RCC 7860 (cell line): ENCODE results near the gene ARHGAP25.

ENCODE experiments used
- DNase-seq: peaks from one replicate; pipeline ENCODE4 v3.0.0-alpha.2; 2015; ENCODE audit warnings: low spot score
- FAIRE-seq: peaks from 2 replicates; lab custom pipeline; 2012; peaks lifted over from hg19 to GRCh38; lab: Jason Lieb, UNC

ARHGAP25 gene

GRCh38 chr2:68825866-68826265 is 91.3 kb downstream of the ARHGAP25 start:
- no peak for FAIRE-seq

GRCh38 chr2:68827666-68828065 is 93.1 kb downstream of the ARHGAP25 start:
- DNase-seq (no peak), FAIRE-seq (no peak)

More at GRCh38 chr2:68825866-68826265, 91.3 kb downstream of the ARHGAP25 start:
- DNase-seq, result no peak

DNA sequence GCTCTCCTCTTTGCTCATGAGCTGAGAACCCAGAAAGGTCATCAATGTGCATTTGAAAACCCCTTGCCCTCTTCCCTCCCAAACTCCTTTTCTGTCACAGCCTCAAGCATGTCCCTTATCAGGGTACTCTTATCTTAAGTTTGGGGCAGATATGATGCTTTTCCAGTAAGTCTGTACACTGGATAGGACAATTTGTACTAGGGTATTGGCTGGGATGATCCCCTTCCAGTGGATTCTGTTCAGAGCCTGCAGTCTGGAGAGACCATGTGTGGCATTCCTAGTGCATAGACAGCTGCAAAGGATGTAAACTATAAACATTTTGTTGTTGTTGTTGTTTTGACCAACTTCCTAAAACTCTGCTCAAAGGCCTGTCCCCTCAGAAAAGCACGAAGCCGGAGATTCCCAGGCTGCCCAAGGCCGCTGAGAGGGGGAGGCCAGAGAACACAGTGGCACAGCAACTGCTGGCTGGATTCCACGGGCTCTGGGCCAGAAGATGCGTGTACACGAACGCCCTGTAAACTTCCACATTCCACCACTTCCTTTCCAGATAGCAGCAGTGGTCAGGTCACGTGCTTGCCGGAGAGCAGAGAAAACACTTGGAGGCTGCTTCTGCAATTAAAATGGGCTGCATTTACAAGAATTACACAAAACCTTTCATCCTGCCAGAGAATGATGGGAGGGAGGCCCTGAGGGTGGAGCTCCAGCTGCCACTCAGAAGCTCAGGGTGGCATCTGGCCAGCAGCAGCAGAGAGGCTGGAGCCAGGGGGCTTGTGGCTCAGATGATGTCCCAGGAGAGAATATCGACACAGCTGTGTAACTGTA is 94.5 kb downstream of the ARHGAP25 start:
- peak; percentile 40 for DNase-seq
- no peak for FAIRE-seq

- FAIRE-seq (no peak), DNase-seq (no peak)
Observed at GRCh38 chr2:68829749-68830148, 95.1 kb downstream of the ARHGAP25 start.

DNA sequence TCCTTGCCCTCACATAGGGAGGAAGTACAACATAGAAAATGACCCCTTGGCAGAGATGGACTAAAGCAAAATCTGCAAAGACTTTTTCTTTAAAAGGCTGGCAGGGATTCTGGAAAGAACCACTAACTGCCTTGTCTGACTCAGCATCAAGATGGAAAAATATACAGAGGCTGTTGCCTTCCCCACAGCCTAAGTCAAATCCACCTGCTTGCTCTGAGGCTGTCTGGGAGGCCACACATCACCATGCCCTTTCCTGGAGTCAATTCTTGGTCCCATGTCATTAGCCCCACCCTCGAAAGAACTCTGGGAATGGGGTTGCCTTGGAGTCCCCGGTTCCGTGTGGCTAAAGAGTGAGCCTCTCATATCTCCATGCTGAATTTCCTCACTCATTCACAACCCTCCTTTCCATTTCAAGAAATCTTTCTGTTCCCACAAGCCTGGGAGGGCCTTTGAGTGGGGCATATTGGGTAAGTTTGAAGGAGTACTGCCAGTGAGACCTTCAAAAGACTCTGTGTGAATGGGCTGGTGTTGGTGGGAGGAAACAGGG is 97.1 kb downstream of the ARHGAP25 start:
- FAIRE-seq (no peak), DNase-seq (no peak)

DNA sequence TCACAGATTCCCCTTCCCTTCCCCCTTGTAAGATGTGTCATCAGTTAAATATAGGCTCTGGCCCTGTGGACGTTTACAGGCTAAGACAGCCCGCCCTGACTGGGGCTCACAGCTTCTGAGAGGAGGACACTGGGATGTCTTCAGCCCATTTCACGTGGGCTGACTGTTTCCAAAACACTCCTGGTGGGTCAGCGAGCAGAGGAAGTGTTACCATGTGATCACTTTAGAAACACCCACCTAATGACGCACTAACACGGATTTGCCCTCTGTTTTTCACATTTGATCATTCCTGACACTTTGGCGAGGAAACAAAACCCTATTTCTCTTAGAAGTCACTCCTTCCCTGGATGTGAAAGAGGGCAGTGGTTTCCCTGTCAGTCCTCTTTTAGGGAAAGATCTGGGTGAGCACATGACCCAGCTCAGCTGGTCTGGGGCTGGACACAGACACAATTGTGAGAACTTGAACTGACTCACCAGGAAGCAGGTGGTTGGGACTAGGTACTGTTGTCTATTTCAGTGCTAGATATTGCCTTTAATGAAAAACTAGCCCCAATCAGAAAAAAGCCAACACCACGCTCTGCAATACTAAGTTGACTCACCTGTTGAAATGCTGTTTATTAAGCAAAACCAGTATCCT is 97.7 kb downstream of the ARHGAP25 start:
- FAIRE-seq, result no peak

GRCh38 chr2:68833162-68833561 is 98.6 kb downstream of the ARHGAP25 start:
- DNase-seq (no peak), FAIRE-seq (no peak)

More for the DNA sequence above, 97.7 kb downstream of the ARHGAP25 start:
- no peak for DNase-seq

- DNase-seq (no peak), FAIRE-seq (no peak)
Observed at GRCh38 chr2:68834737-68835376, 100.2 kb downstream of the ARHGAP25 start.

DNA sequence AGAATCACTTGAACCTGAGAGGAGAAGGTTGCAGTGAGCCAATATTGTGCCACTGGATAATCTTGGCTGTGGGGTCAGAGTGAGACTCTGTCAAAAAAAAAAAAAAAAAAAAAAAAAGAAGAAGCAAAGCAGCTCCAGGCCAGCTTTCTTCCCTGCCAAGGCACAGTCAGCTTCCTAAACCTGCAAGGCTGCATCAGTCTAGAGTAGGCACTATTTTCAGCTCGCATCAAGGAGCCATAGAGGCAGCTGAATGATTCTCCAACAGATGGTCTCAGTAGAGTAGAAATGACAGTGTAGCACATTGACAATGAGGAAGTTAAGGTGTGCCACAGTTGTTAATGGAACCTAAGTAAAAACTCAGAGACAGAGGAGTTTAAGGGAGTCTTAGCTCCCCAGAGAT is 101.0 kb downstream of the ARHGAP25 start:
- DNase-seq (no peak), FAIRE-seq (no peak)

DNA sequence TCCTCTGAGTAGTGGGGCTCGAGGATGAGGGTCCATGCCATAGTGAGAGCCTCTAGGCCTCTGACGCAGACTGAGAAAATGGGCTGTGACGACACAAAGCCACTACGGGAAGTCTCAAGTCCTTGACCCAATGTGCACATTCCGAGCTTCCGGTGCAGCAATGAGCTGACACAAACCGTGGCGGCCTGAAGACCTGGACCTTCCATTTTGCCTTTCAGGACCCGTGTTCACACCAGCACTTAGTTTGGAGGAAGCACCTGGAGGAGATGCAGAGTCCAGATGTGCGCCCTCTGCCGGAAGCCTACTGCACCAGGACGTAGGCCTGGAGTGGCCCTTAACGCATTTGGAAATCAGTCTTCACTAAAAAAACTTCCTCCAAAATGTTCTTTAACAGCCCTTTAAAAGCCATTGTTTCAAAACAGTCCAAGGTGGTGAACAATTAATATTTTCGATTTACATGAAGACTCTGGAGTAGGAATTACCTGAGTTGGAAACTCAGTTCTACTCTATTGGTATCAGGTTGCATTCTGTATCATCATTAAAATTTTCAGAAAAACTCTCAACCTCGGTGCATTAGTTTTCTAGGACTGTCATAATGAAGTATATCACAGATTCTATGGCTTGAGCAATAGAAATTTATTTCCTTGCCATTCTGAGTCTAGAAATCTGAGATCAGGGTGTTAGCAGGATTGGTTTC is 102.7 kb downstream of the ARHGAP25 start:
- no peak for FAIRE-seq

GRCh38 chr2:68837861-68838341 is 103.3 kb downstream of the ARHGAP25 start:
- FAIRE-seq (no peak), DNase-seq (no peak)

More for the DNA sequence above, 102.7 kb downstream of the ARHGAP25 start:
- no peak for DNase-seq

GRCh38 chr2:68838641-68839040 is 104.0 kb downstream of the ARHGAP25 start:
- DNase-seq, result no peak

GRCh38 chr2:68839260-68839833 is 104.7 kb downstream of the ARHGAP25 start:
- FAIRE-seq, result no peak
- no peak for DNase-seq

More at GRCh38 chr2:68838641-68839040, 104.0 kb downstream of the ARHGAP25 start:
- no peak for FAIRE-seq

- DNase-seq (no peak), FAIRE-seq (no peak)
Observed at GRCh38 chr2:68845043-68845442, 110.4 kb downstream of the ARHGAP25 start.

GRCh38 chr2:68846091-68846490 is 111.5 kb downstream of the ARHGAP25 start:
- no peak for FAIRE-seq
- DNase-seq, result no peak

DNA sequence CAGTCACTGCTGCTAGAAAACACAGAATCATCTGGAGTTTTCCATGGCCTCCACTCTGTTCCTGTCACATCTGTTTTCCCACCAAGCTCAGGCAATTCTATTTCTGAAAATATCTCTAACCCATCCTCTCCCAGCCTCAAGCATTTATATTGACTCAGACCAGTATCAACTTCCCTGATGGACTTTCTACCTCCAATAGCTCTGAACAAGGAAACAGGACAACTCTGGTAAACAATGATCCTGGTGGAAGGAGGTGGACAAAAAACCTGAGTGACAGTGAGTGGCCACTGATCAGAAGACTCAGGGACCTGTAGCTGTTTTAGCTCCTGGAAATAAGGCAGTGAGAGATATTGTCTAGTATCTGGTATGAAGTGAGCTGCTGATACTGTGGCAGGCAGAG is 113.1 kb downstream of the ARHGAP25 start:
- FAIRE-seq (no peak), DNase-seq (no peak)

DNA sequence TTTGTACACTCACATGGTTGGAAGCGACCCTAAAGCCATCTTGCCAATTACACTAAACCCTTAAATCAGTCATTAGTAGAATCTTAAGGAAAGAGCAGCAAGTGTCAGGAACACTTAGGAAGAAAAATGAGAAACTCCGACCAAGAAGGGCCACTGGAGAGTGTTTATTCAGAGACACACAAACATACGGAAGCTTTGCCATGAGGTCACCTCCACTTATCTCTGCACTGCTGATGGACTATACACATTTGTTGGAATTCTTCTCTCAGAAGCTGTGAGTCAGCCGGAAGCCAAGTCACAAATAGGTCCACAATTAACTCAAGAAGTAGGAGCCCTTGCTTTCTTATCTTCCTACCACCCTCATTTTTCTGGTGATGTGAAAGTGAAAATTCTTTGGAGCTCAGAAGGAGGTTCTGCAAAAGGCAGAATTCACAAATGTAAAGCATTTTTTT is 115.0 kb downstream of the ARHGAP25 start:
- FAIRE-seq (no peak), DNase-seq (peak; percentile 17)

DNA sequence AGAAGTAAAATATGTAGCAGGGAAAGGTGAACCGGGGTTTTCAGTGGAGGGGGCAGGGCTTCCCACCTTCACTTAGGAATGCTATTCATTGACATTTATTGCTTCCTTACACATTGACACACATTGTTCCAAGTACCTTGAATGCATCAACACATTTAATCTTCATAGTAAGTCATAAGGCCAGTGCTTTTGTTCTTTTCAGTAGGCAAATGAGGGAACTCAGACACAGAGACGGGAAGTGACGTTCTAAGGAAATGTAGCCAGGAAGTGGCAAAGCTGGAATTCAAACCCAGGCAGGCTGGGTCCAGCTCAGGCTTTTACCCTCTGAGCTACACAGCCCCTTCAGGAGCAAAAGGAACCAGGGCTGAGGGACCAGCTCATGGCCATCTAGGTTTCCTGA is 115.9 kb downstream of the ARHGAP25 start:
- FAIRE-seq, result no peak

DNA sequence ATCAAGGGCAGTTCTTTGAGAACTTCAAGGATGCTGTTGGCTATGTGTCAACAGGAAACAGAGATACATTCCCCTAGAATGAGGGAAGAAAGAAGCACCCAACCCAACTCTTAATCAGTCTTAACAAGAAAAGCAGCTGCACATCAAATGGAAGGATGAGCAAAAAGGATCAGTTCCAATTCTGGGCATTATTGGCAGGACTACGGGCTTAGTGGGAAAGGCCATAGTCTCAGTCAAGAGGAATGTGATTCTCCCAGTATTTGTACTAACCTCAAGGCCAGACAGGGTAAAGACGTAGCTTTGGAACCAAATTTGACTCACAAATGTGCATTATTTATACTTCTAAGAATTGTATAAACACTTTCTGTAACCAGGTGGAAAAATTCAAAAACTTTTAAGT is 118.4 kb downstream of the ARHGAP25 start:
- no peak for FAIRE-seq
- DNase-seq, result no peak

More for the DNA sequence above, 115.9 kb downstream of the ARHGAP25 start:
- DNase-seq, result no peak

DNA sequence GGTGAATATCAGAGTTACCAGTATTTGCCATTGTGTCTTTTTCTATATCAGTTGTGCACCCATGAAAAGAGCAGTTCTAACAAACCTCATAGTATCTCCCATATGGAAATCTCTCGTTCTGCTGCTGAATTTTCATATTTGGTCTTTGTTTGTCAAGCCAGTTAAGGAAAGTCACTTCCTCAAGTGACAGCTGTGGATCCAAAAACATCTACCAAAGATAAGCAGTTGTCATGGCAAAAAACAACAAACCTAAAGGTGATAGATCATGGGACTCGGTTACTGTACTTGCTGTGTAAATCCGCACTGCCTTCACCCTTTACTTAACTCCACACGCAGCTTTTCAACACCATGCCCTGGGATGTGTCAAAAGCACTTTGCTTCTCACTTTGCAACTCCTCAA is 119.3 kb downstream of the ARHGAP25 start:
- no peak for FAIRE-seq
- no peak for DNase-seq
